OCI-LY7 (cell line): Measurements from ENCODE around the gene CDCA4. TPM values are rescaled to one million over a fixed set of nuclear protein-coding genes. Genes with fewer than 3 reads are reported as not detected.

Experiments used
- BruUV-seq: library from RNA; stranded (reverse); fragments of 400-500 nt; replicated peaks from 2 replicates; lab custom pipeline; 2021; lab: Mats Ljungman, UMichigan
- CTCF ChIA-PET: fragments of 300-600 bp; sonication (Branson Sonifier 250); formaldehyde crosslinking; loops from one replicate; lab custom pipeline; 2022; ENCODE audit warnings: antibody characterized with exemption; ENCODE audit not compliant: unreplicated experiment; lab: Charles Lee
- POLR2A ChIA-PET: fragments of 300-600 bp; sonication (Branson Sonifier 250); formaldehyde crosslinking; loops from one replicate; lab custom pipeline; 2022; ENCODE audit warnings: antibody characterized with exemption; lab: Charles Lee
- DNase-seq: peaks from one replicate; pipeline ENCODE4 v3.0.0-alpha.2; 2015; ENCODE audit warnings: low spot score
- H2AFZ ChIP-seq: fragments of 200-600 bp; sonication (generic), shearing (Covaris generic); 2 replicates; pipeline ENCODE4 v1.6.1; 2014; ENCODE audit warnings: mild to moderate bottlenecking, antibody characterized with exemption, low read length, moderate library complexity
- H3K27ac ChIP-seq: fragments of 200-600 bp; sonication (generic); 2 replicates; pipeline ENCODE4 v1.5.1; 2014; ENCODE audit warnings: mixed run types, low read depth, mild to moderate bottlenecking, moderate library complexity, low read length, inconsistent platforms; ENCODE audit not compliant: poor library complexity, severe bottlenecking
- H3K36me3 ChIP-seq: fragments of 200-600 bp; sonication (generic); 2 replicates; pipeline ENCODE4 v1.6.1; 2014; ENCODE audit warnings: mild to moderate bottlenecking, antibody characterized with exemption, low read length, moderate library complexity, mixed read lengths; ENCODE audit not compliant: insufficient read depth
- H3K4me1 ChIP-seq: fragments of 200-600 bp; sonication (generic); 2 replicates; pipeline ENCODE4 v1.5.1; 2014; ENCODE audit warnings: mild to moderate bottlenecking, low read length; ENCODE audit not compliant: insufficient read depth, poor library complexity, severe bottlenecking
- H3K4me2 ChIP-seq: fragments of 200-600 bp; sonication (generic); 2 replicates; pipeline ENCODE4 v1.6.1; 2014; ENCODE audit warnings: mild to moderate bottlenecking, low read length
- H3K4me3 ChIP-seq: fragments of 200-600 bp; sonication (generic); 2 replicates; pipeline ENCODE4 v1.5.1; 2014; ENCODE audit warnings: mild to moderate bottlenecking, low read depth, low read length; ENCODE audit not compliant: poor library complexity, severe bottlenecking
- H3K79me2 ChIP-seq: fragments of 200-600 bp; sonication (generic); 2 replicates; pipeline ENCODE4 v1.6.1; 2016; ENCODE audit warnings: low read depth, mild to moderate bottlenecking, low read length, moderate library complexity, mixed read lengths; ENCODE audit not compliant: insufficient read depth
- H3K9me2 ChIP-seq: fragments of 200-600 bp; sonication (generic); 2 replicates; pipeline ENCODE4 v1.6.1; 2016; ENCODE audit warnings: mild to moderate bottlenecking, low read length, mixed read lengths; ENCODE audit not compliant: insufficient read depth
- H3K9me3 ChIP-seq: fragments of 200-600 bp; sonication (generic); 2 replicates; pipeline ENCODE4 v1.6.1; 2014; ENCODE audit warnings: mild to moderate bottlenecking, mixed run types, low read length, mixed read lengths
- H4K20me1 ChIP-seq: fragments of 200-600 bp; sonication (generic); 2 replicates; pipeline ENCODE4 v1.6.1; 2014; ENCODE audit warnings: mild to moderate bottlenecking, antibody characterized with exemption, low read length, moderate library complexity, mixed read lengths; ENCODE audit not compliant: insufficient read depth
- CTCF ChIP-seq: fragments of 200-600 bp; sonication (generic); conservative IDR thresholded peaks from 2 replicates; pipeline ENCODE4 v1.5.1; 2014; ENCODE audit warnings: mild to moderate bottlenecking, antibody characterized with exemption, low read length, moderate library complexity, mixed read lengths
- EZH2phosphoT487 ChIP-seq: fragments of 200-600 bp; sonication (generic); IDR thresholded peaks from 2 replicates; pipeline ENCODE4 v1.6.1; 2018; ENCODE audit warnings: low read depth, borderline replicate concordance, mild to moderate bottlenecking, mixed run types, antibody characterized with exemption, low read length, moderate library complexity, mixed read lengths
- intact Hi-C: fragments of 100-400 bp; cut with micrococcal nuclease; formaldehyde crosslinking; loops from one replicate; pipeline ENCODE4 v1.10.0; 2022; ENCODE audit not compliant: unreplicated experiment
- total RNA-seq, 2 experiments: library from RNA; depleted of rRNA in 1 of 2; stranded (reverse); fragments of >200 nt in 1 of 2; shearing (Covaris generic) in 1 of 2; gene quantifications; 2 replicates each; pipeline ENCODE4 v1.2.3, GENCODE V29; 2014 to 2022

The CDCA4 gene
- total RNA-seq, 2 experiments from 2014 or later, result 74.0 to 109 TPM

- H3K4me1 ChIP-seq, result peaks cover 65% of the 10 kb centered on the region
These were observed 6.9 kb downstream of the CDCA4 start for GRCh38 chr14:105014032-105014431.

DNA sequence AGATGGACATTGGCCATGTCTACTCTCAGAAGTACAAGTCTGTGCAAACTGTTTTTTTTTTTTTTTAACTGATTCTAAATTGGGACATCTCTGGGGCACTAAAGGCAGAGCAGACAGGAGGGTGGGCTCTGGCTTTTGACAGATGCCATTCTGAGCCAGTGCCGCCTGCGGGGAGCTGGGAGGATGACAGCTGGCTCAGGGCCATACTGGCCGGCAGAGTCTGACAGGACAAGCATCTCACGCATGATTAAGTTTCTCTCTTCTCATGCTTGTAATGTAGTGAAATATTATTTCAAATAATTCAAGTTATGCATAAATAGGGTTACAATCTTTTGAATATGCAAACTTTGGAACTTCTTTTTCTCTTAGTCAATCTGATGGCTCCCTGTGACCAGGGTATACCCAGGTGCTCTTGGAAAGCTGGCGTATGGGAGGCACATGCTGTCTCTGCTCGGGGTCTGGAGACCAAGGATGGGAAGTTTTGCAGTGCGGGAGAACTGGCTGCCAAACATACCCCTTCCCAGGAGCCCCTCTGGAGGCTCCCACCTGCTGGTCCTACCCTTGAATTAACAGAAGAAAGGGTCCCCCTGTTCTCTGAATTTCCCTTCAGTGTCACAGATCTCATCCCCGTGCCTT, 7.6 kb downstream of the CDCA4 start:
- Histone ChIP-seq H2AFZ (no peak overlapping the region), H3K36me3 (peaks cover 96% of the 10 kb centered on the region), H3K27ac (peak overlapping the region; percentile 18), H4K20me1 (peaks cover 68% of the 10 kb centered on the region), H3K4me1 (peaks cover 57% of the 10 kb centered on the region), H3K9me3 (no peaks in the 10 kb centered on the region), H3K9me2 (no peaks in the 10 kb centered on the region), H3K79me2 (peaks cover 97% of the 10 kb centered on the region), H3K4me2 (peak overlapping the region; percentile 89), H3K4me3 (peak overlapping the region; percentile 78)
- POLR2A ChIA-PET, result no interaction called here
- no peak; the same call in 1 of the 2 replicates for TF ChIP-seq CTCF
- TF ChIP-seq EZH2phosphoT487, result no peak
- CTCF ChIA-PET, result interaction anchor here (0.6 kb wide), 1 partner anchor 1385 kb away, joined by 3 read pairs; the partner anchor contains the start of gene KLC1
- BruUV-seq, result no TSS peak
- peak; percentile 50 for DNase-seq
- intact Hi-C loops, result no loop called here

More at GRCh38 chr14:105014032-105014431, 6.9 kb downstream of the CDCA4 start:
- Histone ChIP-seq H2AFZ (no peak overlapping the region), H3K36me3 (peaks cover 96% of the 10 kb centered on the region), H3K9me3 (no peaks in the 10 kb centered on the region), H3K27ac (peak overlapping the region; percentile 18), H3K4me2 (peak overlapping the region; percentile 89), H4K20me1 (peaks cover 74% of the 10 kb centered on the region), H3K79me2 (peaks cover 100% of the 10 kb centered on the region), H3K9me2 (no peaks in the 10 kb centered on the region), H3K4me3 (peak overlapping the region; percentile 78)
- BruUV-seq, result no TSS peak
- intact Hi-C loops, result no loop called here
- ChIA-PET CTCF (no interaction called here), POLR2A (interaction anchor here (0.6 to 1.0 kb wide), 2 partner anchors 10 to 27 kb away, joined by 3 to 4 read pairs; no protein-coding TSS in a partner anchor)
- no peak for DNase-seq
- TF ChIP-seq EZH2phosphoT487, result no peak
- no peak for TF ChIP-seq CTCF
